ENCODE measurements around the gene TESK1.
"Not testable (repeated sequence)": the region's sequence is repeated elsewhere in the genome, so short reads cannot be mapped to it uniquely, and the experiment has no call there.

The TESK1 gene

GRCh38 chr9:35609001-35609819 lies 4.1 kb downstream of the TESK1 start:
- Histone ChIP-seq H3K36me3 (ENCODE audit: control insufficient read depth, insufficient read depth, low read length) (peaks cover 7% of the 10 kb centered on the region), H3K4me3 (replicated peaks; ENCODE audit: low read depth, low read length) (no peak overlapping the region), H3K27me3 (replicated peaks; ENCODE audit: control insufficient read depth, insufficient read depth, low read length) (no peaks in the 10 kb centered on the region)
- TF ChIP-seq, protein P1, sequence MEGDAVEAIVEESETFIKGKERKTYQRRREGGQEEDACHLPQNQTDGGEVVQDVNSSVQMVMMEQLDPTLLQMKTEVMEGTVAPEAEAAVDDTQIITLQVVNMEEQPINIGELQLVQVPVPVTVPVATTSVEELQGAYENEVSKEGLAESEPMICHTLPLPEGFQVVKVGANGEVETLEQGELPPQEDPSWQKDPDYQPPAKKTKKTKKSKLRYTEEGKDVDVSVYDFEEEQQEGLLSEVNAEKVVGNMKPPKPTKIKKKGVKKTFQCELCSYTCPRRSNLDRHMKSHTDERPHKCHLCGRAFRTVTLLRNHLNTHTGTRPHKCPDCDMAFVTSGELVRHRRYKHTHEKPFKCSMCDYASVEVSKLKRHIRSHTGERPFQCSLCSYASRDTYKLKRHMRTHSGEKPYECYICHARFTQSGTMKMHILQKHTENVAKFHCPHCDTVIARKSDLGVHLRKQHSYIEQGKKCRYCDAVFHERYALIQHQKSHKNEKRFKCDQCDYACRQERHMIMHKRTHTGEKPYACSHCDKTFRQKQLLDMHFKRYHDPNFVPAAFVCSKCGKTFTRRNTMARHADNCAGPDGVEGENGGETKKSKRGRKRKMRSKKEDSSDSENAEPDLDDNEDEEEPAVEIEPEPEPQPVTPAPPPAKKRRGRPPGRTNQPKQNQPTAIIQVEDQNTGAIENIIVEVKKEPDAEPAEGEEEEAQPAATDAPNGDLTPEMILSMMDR (IDR thresholded peaks at IDR 0.05; ENCODE audit: insufficient read depth, low read length, poor library complexity, severe bottlenecking): no peak
- no peak for DNase-seq (ENCODE audit: extremely low read depth, insufficient read length)

DNA sequence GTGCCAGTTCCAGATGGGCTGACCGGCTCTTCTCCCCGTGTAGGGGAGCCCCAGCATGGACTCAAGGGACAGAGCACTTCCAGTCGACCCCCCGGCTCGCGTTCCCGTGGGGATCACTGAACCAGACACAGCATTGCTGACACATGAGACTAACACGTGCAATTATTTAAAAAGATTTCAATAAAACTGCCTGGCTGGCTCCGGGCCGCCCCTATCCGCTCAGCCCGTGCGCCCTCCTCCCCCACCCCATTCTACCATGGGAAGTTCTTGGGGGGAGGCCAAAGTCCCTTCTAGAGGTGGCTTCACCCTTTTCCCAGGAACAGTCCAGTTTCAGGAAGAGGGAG lies 4.7 kb downstream of the TESK1 start:
- H3K4me3 ChIP-seq (replicated peaks; ENCODE audit: low read depth, low read length): no peak overlapping the region
- no peak for DNase-seq (ENCODE audit: extremely low read depth, insufficient read length)
- H3K27me3 ChIP-seq (replicated peaks; ENCODE audit: control insufficient read depth, insufficient read depth, low read length): no peaks in the 10 kb centered on the region
- TF ChIP-seq, protein P1 (IDR thresholded peaks at IDR 0.05; ENCODE audit: insufficient read depth, low read length, poor library complexity, severe bottlenecking): no peak
- H3K36me3 ChIP-seq (ENCODE audit: control insufficient read depth, insufficient read depth, low read length): peaks cover 7% of the 10 kb centered on the region

- H3K27me3 ChIP-seq (replicated peaks; ENCODE audit: control insufficient read depth, insufficient read depth, low read length): no peaks in the 10 kb centered on the region
- H3K4me3 ChIP-seq (replicated peaks; ENCODE audit: low read depth, low read length): no peak overlapping the region
- no peak for DNase-seq (ENCODE audit: extremely low read depth, insufficient read length)
- TF ChIP-seq, protein P1 (IDR thresholded peaks at IDR 0.05; ENCODE audit: insufficient read depth, low read length, poor library complexity, severe bottlenecking): peak; percentile 79
- H3K36me3 ChIP-seq (ENCODE audit: control insufficient read depth, insufficient read depth, low read length): peaks cover 7% of the 10 kb centered on the region
These were observed 6.3 kb downstream of the TESK1 start for GRCh38 chr9:35611230-35611797.

- not testable (repeated sequence) for H3K36me3 ChIP-seq (ENCODE audit: control insufficient read depth, insufficient read depth, low read length); H3K27me3 ChIP-seq (replicated peaks; ENCODE audit: control insufficient read depth, insufficient read depth, low read length); H3K4me3 ChIP-seq (replicated peaks; ENCODE audit: low read depth, low read length); DNase-seq (ENCODE audit: extremely low read depth, insufficient read length)
These were observed 7.0 kb downstream of the TESK1 start for GRCh38 chr9:35612066-35612465.

- DNase-seq (ENCODE audit: extremely low read depth, insufficient read length): no peak
- H3K36me3 ChIP-seq (ENCODE audit: control insufficient read depth, insufficient read depth, low read length): peaks cover 6% of the 10 kb centered on the region
- H3K4me3 ChIP-seq (replicated peaks; ENCODE audit: low read depth, low read length): no peak overlapping the region
- TF ChIP-seq, protein P1 (IDR thresholded peaks at IDR 0.05; ENCODE audit: insufficient read depth, low read length, poor library complexity, severe bottlenecking): no peak
- no peaks in the 10 kb centered on the region for H3K27me3 ChIP-seq (replicated peaks; ENCODE audit: control insufficient read depth, insufficient read depth, low read length)
These were observed 7.8 kb downstream of the TESK1 start for GRCh38 chr9:35612843-35613242.

- no peaks in the 10 kb centered on the region for H3K36me3 ChIP-seq (ENCODE audit: control insufficient read depth, insufficient read depth, low read length)
- no peak overlapping the region for H3K4me3 ChIP-seq (replicated peaks; ENCODE audit: low read depth, low read length)
- TF ChIP-seq, protein P1 (IDR thresholded peaks at IDR 0.05; ENCODE audit: insufficient read depth, low read length, poor library complexity, severe bottlenecking): no peak
- no peaks in the 10 kb centered on the region for H3K27me3 ChIP-seq (replicated peaks; ENCODE audit: control insufficient read depth, insufficient read depth, low read length)
- DNase-seq (ENCODE audit: extremely low read depth, insufficient read length): no peak
These were observed 11.1 kb downstream of the TESK1 start for GRCh38 chr9:35615981-35616680.
